IMR-90 (cell line): ENCODE data around the gene LETM1.

Source experiments
- CEBPB ChIP-seq: IDR thresholded peaks from 2 replicates; pipeline ENCODE4 v1.6.1; 2012; ENCODE audit warnings: low read depth, low read length, improper control_type of control experiment
- CHD1 ChIP-seq: IDR thresholded peaks from 2 replicates; pipeline ENCODE4 v1.6.1; 2012; ENCODE audit warnings: low read depth, low read length, improper control_type of control experiment
- CTCF ChIP-seq: conservative IDR thresholded peaks from 2 replicates; pipeline ENCODE4 v1.5.1; 2012; ENCODE audit warnings: mild to moderate bottlenecking, low read depth, low read length, improper control_type of control experiment
- ELK1 ChIP-seq: fragments of 150-350 bp; IDR thresholded peaks from 2 replicates; pipeline ENCODE4 v1.6.1; 2016; ENCODE audit warnings: low read depth, mild to moderate bottlenecking, low read length, moderate library complexity, borderline replicate concordance
- POLR2A ChIP-seq: IDR thresholded peaks from 2 replicates; pipeline ENCODE4 v1.6.1; 2012; ENCODE audit warnings: mild to moderate bottlenecking, low read depth, low read length
- RAD21 ChIP-seq: IDR thresholded peaks from 2 replicates; pipeline ENCODE4 v1.6.1; 2012; ENCODE audit warnings: low read length, improper control_type of control experiment
- RFX5 ChIP-seq: IDR thresholded peaks from 2 replicates; pipeline ENCODE4 v1.8.0; 2012; ENCODE audit warnings: low read depth, mild to moderate bottlenecking, low read length, moderate library complexity
- USF2 ChIP-seq: fragments of 150-350 bp; IDR thresholded peaks from 2 replicates; pipeline ENCODE4 v1.6.1; 2017; ENCODE audit warnings: mild to moderate bottlenecking, antibody characterized with exemption, low read length, low read depth

GRCh38 chr4:1839282-1839681 lies 16.7 kb downstream of the LETM1 start:
- TF ChIP-seq CTCF (no peak), RAD21 (no peak), POLR2A (no peak), RFX5 (no peak), ELK1 (no peak), CEBPB (no peak), CHD1 (no peak), USF2 (no peak)
